ENCODE results near the gene ZNF862. TPM values are rescaled to one million over a fixed set of nuclear protein-coding genes. Genes with fewer than 3 reads are reported as not detected.

The ZNF862 gene
- total and polyA plus RNA-seq, 8 donors = 8.3 to 20.1 (median 14.1) TPM

GRCh38 chr7:149864023-149864422, 25.8 kb downstream of the ZNF862 start:
- FAIRE-seq (no peak), ATAC-seq (no peak), DNase-seq (peak in 1 of 6 donors; percentile 40)
- no peaks in the 10 kb centered on the region for H3K4me1 ChIP-seq
- peaks cover 0 to 27% (median 9%) of the 10 kb centered on the region in 3 donors for H3K36me3 ChIP-seq
- no peak overlapping the region for H3K27ac ChIP-seq
- no peaks in the 10 kb centered on the region for H3K9me3 ChIP-seq
- H3K27me3 ChIP-seq = no peaks in the 10 kb centered on the region
- WGBS, 2 donors = 91 to 92% methylated on average over 8 of the region's 8 CpGs
- TF ChIP-seq CTCF (IDR thresholded peaks at IDR 0.05) = no peak
- intact Hi-C loops (cut with DNase I) = no loop called here
- H3K4me3 ChIP-seq = no peak overlapping the region

- no peaks in the 10 kb centered on the region for H3K9me3 ChIP-seq
- H3K36me3 ChIP-seq = peaks cover 0 to 27% (median 9%) of the 10 kb centered on the region in 3 donors
- no peaks in the 10 kb centered on the region for H3K4me1 ChIP-seq
- TF ChIP-seq CTCF (IDR thresholded peaks at IDR 0.05) = no peak
- DNase-seq (peak in 1 of 6 donors; percentile 43), FAIRE-seq (no peak), ATAC-seq (no peak)
- intact Hi-C loops (cut with DNase I) = no loop called here
- no peaks in the 10 kb centered on the region for H3K27me3 ChIP-seq
- 95 to 97% methylated on average over 12 of the region's 12 CpGs for WGBS, 2 donors
- H3K27ac ChIP-seq = no peak overlapping the region
- no peak overlapping the region for H3K4me3 ChIP-seq
These were observed 26.6 kb downstream of the ZNF862 start for GRCh38 chr7:149864751-149865150.

DNA sequence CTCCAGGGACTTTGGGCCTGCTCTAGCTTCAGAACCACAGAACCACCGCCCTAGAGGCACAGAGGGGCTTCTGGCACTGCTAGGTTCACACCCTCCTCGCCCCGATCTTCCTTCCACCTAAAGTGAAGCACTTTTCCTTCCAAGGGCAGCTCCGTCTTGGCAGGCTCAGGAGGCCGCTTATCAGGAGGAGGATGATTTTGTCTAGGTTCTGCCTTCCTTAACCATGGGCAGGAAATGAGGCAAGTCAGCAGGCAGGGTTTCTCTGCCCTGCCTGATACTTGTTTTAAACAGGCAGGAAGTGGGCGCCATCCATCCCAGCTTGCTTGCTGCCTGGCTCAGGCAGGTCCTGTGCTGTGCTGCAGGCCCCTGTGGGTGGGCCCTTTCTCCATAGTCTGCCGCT, 27.3 kb downstream of the ZNF862 start:
- DNase-seq (peak in 1 of 6 donors; percentile 31), FAIRE-seq (no peak), ATAC-seq (no peak)
- WGBS, 2 donors = 85 to 87% methylated on average over 6 to 7 of the region's 7 CpGs
- H3K4me1 ChIP-seq = no peaks in the 10 kb centered on the region
- intact Hi-C loops (cut with DNase I) = no loop called here
- H3K4me3 ChIP-seq = no peak overlapping the region
- H3K36me3 ChIP-seq = peaks cover 0 to 27% (median 9%) of the 10 kb centered on the region in 3 donors
- TF ChIP-seq CTCF (IDR thresholded peaks at IDR 0.05) = no peak
- H3K9me3 ChIP-seq = no peaks in the 10 kb centered on the region
- no peak overlapping the region for H3K27ac ChIP-seq
- no peaks in the 10 kb centered on the region for H3K27me3 ChIP-seq

- Histone ChIP-seq H3K27ac (no peak overlapping the region), H3K27me3 (no peaks in the 10 kb centered on the region), H3K36me3 (peaks cover 0 to 23% (median 9%) of the 10 kb centered on the region in 3 donors), H3K9me3 (no peaks in the 10 kb centered on the region), H3K4me3 (no peak overlapping the region), H3K4me1 (no peaks in the 10 kb centered on the region)
- no peak for TF ChIP-seq CTCF (IDR thresholded peaks at IDR 0.05)
- intact Hi-C loops (cut with DNase I) = no loop called here
- no peak for FAIRE-seq
- WGBS, 2 donors = 90 to 94% methylated on average over 16 of the region's 16 CpGs
- ATAC-seq = no peak
- DNase-seq = peak in 1 of 6 donors; percentile 43
These were observed 28.1 kb downstream of the ZNF862 start for GRCh38 chr7:149866139-149866778.

DNA sequence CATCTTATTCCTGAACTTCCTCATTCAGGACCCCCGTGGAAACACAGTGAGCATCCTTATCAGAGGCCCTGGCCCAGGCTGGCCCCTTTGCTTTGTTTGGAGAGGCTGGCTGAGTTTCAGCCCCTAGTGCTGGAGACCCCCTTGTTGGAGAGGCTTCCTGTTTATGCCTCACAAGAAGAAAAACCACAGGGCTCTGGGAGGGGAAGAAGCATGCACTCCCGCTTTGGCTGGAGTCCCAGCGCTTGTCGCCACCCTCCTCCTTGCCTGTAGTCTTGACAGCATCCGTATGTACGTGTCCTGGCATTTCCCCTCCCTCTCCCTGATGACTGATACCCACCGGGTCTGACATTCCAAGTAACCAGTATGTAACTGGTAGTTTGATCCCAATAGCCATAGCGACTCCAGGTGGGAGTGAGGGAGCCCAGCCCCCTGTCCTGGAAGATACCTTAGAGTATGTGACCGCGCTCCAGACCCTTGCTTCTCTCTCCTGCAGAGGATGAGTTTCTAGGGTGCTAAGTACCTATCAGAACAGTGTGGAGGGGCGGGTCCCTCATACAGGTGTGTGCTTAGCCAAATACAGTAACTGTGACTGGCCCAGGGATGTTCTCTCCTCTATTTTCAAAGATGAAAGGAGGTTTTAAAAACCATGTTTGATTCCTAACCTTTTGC, 28.7 kb downstream of the ZNF862 start:
- peak in 1 of 6 donors; percentile 21 for DNase-seq
- ATAC-seq = no peak
- no peak for FAIRE-seq
- WGBS, 2 donors = 74 to 78% methylated on average over 11 of the region's 11 CpGs
- TF ChIP-seq CTCF (IDR thresholded peaks at IDR 0.05) = no peak
- intact Hi-C loops (cut with DNase I) = no loop called here
- H3K27me3 ChIP-seq = no peaks in the 10 kb centered on the region
- H3K4me3 ChIP-seq = no peak overlapping the region
- H3K9me3 ChIP-seq = no peaks in the 10 kb centered on the region
- H3K4me1 ChIP-seq = no peaks in the 10 kb centered on the region
- peaks cover 0 to 18% (median 7%) of the 10 kb centered on the region in 3 donors for H3K36me3 ChIP-seq
- no peak overlapping the region for H3K27ac ChIP-seq
